ENCODE measurements around the gene PRSS22.

PRSS22 gene

GRCh38 chr16:2833776-2834175 lies 24.2 kb downstream of the PRSS22 start:
- H3K9ac ChIP-seq (ENCODE audit: low read depth, low read length) = no peak overlapping the region
- H3K9me3 ChIP-seq (ENCODE audit: control insufficient read depth, insufficient read depth, low read length) = no peaks in the 10 kb centered on the region
- no peaks in the 10 kb centered on the region for H3K36me3 ChIP-seq (ENCODE audit: insufficient read depth, low read length)
- H3K4me1 ChIP-seq (ENCODE audit: insufficient read depth, low read length) = peaks cover 11% of the 10 kb centered on the region

- Histone ChIP-seq H3K36me3 (ENCODE audit: insufficient read depth, low read length) (no peaks in the 10 kb centered on the region), H3K4me1 (ENCODE audit: insufficient read depth, low read length) (peaks cover 17% of the 10 kb centered on the region), H3K9me3 (ENCODE audit: control insufficient read depth, insufficient read depth, low read length) (no peaks in the 10 kb centered on the region), H3K9ac (ENCODE audit: low read depth, low read length) (no peak overlapping the region)
These were observed 26.8 kb downstream of the PRSS22 start for GRCh38 chr16:2831203-2831602.

- H3K9me3 ChIP-seq (ENCODE audit: control insufficient read depth, insufficient read depth, low read length) = no peaks in the 10 kb centered on the region
- no peaks in the 10 kb centered on the region for H3K36me3 ChIP-seq (ENCODE audit: insufficient read depth, low read length)
- peaks cover 11% of the 10 kb centered on the region for H3K4me1 ChIP-seq (ENCODE audit: insufficient read depth, low read length)
- H3K9ac ChIP-seq (ENCODE audit: low read depth, low read length) = no peak overlapping the region
These were observed 27.6 kb downstream of the PRSS22 start for GRCh38 chr16:2830355-2830695.

GRCh38 chr16:2829501-2830354 lies 28.2 kb downstream of the PRSS22 start, which contains the start of gene ZG16B:
TSS of gene ZG16B (plus strand) at chr16:2830303. CDS start at chr16:2830442, 139 bp downstream.
- H3K9ac ChIP-seq (ENCODE audit: low read depth, low read length) = no peak within 1 kb of the TSS
- H3K36me3 ChIP-seq (ENCODE audit: insufficient read depth, low read length) = no peaks in the 10 kb centered on the region
- H3K4me1 ChIP-seq (ENCODE audit: insufficient read depth, low read length) = peaks cover 8% of the 10 kb centered on the region; the same call in 1 of the 2 replicates
- no peaks in the 10 kb centered on the region for H3K9me3 ChIP-seq (ENCODE audit: control insufficient read depth, insufficient read depth, low read length)

GRCh38 chr16:2828876-2829430 lies 29.0 kb downstream of the PRSS22 start:
- no peak overlapping the region for H3K9ac ChIP-seq (ENCODE audit: low read depth, low read length)
- no peaks in the 10 kb centered on the region for H3K36me3 ChIP-seq (ENCODE audit: insufficient read depth, low read length)
- H3K9me3 ChIP-seq (ENCODE audit: control insufficient read depth, insufficient read depth, low read length) = no peaks in the 10 kb centered on the region
- H3K4me1 ChIP-seq (ENCODE audit: insufficient read depth, low read length) = peaks cover 8% of the 10 kb centered on the region; the same call in 1 of the 2 replicates

GRCh38 chr16:2828521-2828840 lies 29.5 kb downstream of the PRSS22 start:
- Histone ChIP-seq H3K4me1 (ENCODE audit: insufficient read depth, low read length) (peaks cover 8% of the 10 kb centered on the region; the same call in 1 of the 2 replicates), H3K9me3 (ENCODE audit: control insufficient read depth, insufficient read depth, low read length) (no peaks in the 10 kb centered on the region), H3K9ac (ENCODE audit: low read depth, low read length) (no peak overlapping the region), H3K36me3 (ENCODE audit: insufficient read depth, low read length) (no peaks in the 10 kb centered on the region)

- Histone ChIP-seq H3K9ac (ENCODE audit: low read depth, low read length) (no peak overlapping the region), H3K9me3 (ENCODE audit: control insufficient read depth, insufficient read depth, low read length) (no peaks in the 10 kb centered on the region), H3K36me3 (ENCODE audit: insufficient read depth, low read length) (no peaks in the 10 kb centered on the region), H3K4me1 (ENCODE audit: insufficient read depth, low read length) (peaks cover 8% of the 10 kb centered on the region; the same call in 1 of the 2 replicates)
These were observed 30.0 kb downstream of the PRSS22 start for GRCh38 chr16:2827831-2828520.

GRCh38 chr16:2827374-2827791 lies 30.6 kb downstream of the PRSS22 start:
- no peaks in the 10 kb centered on the region for H3K36me3 ChIP-seq (ENCODE audit: insufficient read depth, low read length)
- H3K9me3 ChIP-seq (ENCODE audit: control insufficient read depth, insufficient read depth, low read length) = no peaks in the 10 kb centered on the region
- H3K4me1 ChIP-seq (ENCODE audit: insufficient read depth, low read length) = peaks cover 8% of the 10 kb centered on the region; the same call in 1 of the 2 replicates
- no peak overlapping the region for H3K9ac ChIP-seq (ENCODE audit: low read depth, low read length)

GRCh38 chr16:2826591-2827373 lies 31.2 kb downstream of the PRSS22 start:
- Histone ChIP-seq H3K4me1 (ENCODE audit: insufficient read depth, low read length) (peaks cover 8% of the 10 kb centered on the region; the same call in 1 of the 2 replicates), H3K9me3 (ENCODE audit: control insufficient read depth, insufficient read depth, low read length) (no peaks in the 10 kb centered on the region), H3K9ac (ENCODE audit: low read depth, low read length) (no peak overlapping the region), H3K36me3 (ENCODE audit: insufficient read depth, low read length) (no peaks in the 10 kb centered on the region)

GRCh38 chr16:2825906-2826305 lies 32.1 kb downstream of the PRSS22 start:
- Histone ChIP-seq H3K9ac (ENCODE audit: low read depth, low read length) (no peak overlapping the region), H3K36me3 (ENCODE audit: insufficient read depth, low read length) (no peaks in the 10 kb centered on the region), H3K4me1 (ENCODE audit: insufficient read depth, low read length) (peaks cover 8% of the 10 kb centered on the region; the same call in 1 of the 2 replicates), H3K9me3 (ENCODE audit: control insufficient read depth, insufficient read depth, low read length) (no peaks in the 10 kb centered on the region)

- H3K9ac ChIP-seq (ENCODE audit: low read depth, low read length) = no peak overlapping the region
- no peaks in the 10 kb centered on the region for H3K9me3 ChIP-seq (ENCODE audit: control insufficient read depth, insufficient read depth, low read length)
- peaks cover 8% of the 10 kb centered on the region; the same call in 1 of the 2 replicates for H3K4me1 ChIP-seq (ENCODE audit: insufficient read depth, low read length)
- H3K36me3 ChIP-seq (ENCODE audit: insufficient read depth, low read length) = no peaks in the 10 kb centered on the region
These were observed 32.8 kb downstream of the PRSS22 start for GRCh38 chr16:2825049-2825742.

- Histone ChIP-seq H3K9ac (ENCODE audit: low read depth, low read length) (no peak overlapping the region), H3K9me3 (ENCODE audit: control insufficient read depth, insufficient read depth, low read length) (no peaks in the 10 kb centered on the region), H3K4me1 (ENCODE audit: insufficient read depth, low read length) (peaks cover 8% of the 10 kb centered on the region; the same call in 1 of the 2 replicates), H3K36me3 (ENCODE audit: insufficient read depth, low read length) (no peaks in the 10 kb centered on the region)
These were observed 33.3 kb downstream of the PRSS22 start for GRCh38 chr16:2824626-2825025.

GRCh38 chr16:2822496-2822895 lies 35.5 kb downstream of the PRSS22 start:
- no peak overlapping the region for H3K9ac ChIP-seq (ENCODE audit: low read depth, low read length)
- H3K4me1 ChIP-seq (ENCODE audit: insufficient read depth, low read length) = peaks cover 8% of the 10 kb centered on the region; the same call in 1 of the 2 replicates
- no peaks in the 10 kb centered on the region for H3K9me3 ChIP-seq (ENCODE audit: control insufficient read depth, insufficient read depth, low read length)
- no peaks in the 10 kb centered on the region for H3K36me3 ChIP-seq (ENCODE audit: insufficient read depth, low read length)

- Histone ChIP-seq H3K4me1 (ENCODE audit: insufficient read depth, low read length) (peaks cover 6% of the 10 kb centered on the region; the same call in 1 of the 2 replicates), H3K9me3 (ENCODE audit: control insufficient read depth, insufficient read depth, low read length) (no peaks in the 10 kb centered on the region), H3K36me3 (ENCODE audit: insufficient read depth, low read length) (no peaks in the 10 kb centered on the region), H3K9ac (ENCODE audit: low read depth, low read length) (no peak overlapping the region)
These were observed 35.8 kb downstream of the PRSS22 start for GRCh38 chr16:2822158-2822495.

Data from ES-I3 (cell line).